Stimulated activated CD4-positive, alpha-beta T cell treated with anti-CD3 and anti-CD28 coated beads, TNF-alpha, amount 100 ng/mL, for 24 hours (primary cell): ENCODE measurements around the gene BICDL1.
"Not testable (repeated sequence)": the region's sequence is repeated elsewhere in the genome, so short reads cannot be mapped to it uniquely, and the experiment has no call there.

Experiments used
- DNase-seq, 3 experiments: peaks; one replicate each; pipeline ENCODE4 v3.0.0-alpha.2; 2020; ENCODE audit warnings: low read depth in 3 of 3

Gene BICDL1

DNA sequence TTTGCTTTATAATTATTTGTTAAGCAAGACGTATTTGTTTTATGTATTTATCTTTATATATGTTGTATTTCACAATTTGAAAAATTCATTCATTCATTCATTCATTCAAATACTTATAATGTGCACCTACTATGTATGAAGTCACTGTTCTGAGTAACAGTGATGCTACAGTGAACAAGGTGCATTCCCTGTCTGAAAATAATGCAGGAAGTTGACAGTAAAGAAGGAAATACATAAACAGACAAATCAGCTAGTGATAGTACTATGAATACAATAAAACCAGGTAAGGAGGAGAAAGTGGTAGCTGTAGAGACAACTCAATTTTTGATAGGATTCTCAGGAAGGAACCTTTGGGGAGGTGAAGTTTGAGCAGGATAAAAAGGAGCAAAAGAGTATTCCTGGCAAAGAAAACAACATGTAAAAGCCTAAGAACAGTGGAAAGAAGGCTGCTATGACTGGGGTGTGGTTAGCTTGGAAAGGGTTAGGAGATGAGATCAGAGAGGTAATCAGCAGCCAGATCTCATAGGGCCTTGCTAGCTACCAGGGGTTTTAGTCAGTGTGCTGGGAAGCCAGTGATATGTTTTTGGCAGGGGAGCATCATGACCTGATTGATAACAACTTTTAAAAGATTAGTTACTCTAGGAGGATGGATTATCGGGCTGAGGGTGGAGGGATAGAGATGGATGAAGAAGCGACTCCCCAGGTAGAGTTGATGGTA, 17.4 kb downstream of the BICDL1 start:
- DNase-seq, result no peak

DNA sequence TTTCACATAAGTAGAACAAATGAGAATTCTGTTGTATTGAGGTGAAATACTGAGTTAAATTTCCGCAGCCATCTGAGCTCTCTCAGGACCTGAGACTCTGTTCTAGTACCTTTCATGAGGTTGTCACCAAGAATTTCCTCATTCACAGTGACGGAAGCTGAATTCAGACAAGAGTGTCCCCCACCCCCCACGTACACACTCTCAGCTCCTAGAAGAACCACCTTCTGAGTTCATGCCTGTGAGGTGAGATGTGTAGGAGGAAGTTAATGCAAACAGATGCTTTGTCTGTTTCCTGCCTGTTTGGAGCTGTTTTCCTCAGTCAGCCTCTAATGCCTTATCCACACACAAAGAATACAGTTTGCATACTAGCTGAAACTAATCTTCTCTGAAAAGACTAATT, 18.2 kb downstream of the BICDL1 start:
- peak; percentile 41 to 62 (median 60) for DNase-seq

DNA sequence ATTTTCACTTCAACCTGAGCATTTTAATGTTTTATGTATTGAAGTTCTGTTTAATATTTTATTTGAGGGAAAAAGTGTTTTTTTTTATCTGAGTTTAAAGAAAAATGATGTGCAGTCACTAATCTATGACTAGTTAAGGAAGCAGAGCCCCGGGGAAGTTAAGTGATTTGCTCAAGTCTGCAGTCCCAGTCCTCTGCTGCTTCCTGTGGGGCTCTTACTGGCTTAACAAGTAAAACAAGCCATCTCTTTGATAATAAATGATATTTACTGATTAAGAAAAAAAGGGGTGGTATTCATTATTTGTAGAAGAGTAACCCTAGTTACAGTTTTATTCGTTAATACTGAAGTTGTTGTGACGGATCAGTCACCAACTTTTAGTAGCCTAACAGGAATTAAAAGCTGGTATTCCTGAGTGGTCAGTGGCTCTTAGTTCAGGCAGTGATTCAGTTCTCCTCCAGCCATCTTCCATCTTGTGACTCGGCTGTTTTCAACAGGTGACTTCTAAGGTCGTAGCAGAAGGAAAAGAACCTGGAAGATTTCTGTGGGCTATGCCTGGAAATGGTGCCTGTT, 21.7 kb downstream of the BICDL1 start:
- DNase-seq, result no peak

DNA sequence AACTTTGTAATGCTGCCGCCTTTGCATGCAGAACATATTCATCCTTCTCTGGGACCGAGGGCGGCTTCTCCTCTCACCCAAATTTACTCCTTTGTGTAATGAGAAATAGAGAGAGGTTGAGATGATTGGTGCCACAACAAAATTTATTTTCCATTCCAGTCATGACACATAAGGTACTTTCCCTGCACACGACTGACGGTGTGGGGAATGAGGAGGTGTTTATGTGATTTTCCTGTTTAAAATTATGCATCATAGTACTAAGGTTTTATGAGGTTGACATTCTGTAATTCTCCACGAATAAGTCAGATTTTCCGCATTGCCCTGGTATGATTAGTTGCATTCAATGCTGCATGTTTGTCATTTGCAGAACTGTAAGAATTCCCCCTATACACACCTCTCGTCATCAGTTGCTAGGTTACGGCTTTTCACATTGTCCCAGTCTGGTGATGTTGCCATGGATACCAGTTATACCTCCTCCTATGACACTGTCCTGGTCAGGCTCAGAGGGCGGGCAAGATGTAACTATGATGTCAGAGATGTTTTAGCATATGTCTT, 23.1 kb downstream of the BICDL1 start:
- peak; percentile 67 to 89 (median 67) for DNase-seq

DNA sequence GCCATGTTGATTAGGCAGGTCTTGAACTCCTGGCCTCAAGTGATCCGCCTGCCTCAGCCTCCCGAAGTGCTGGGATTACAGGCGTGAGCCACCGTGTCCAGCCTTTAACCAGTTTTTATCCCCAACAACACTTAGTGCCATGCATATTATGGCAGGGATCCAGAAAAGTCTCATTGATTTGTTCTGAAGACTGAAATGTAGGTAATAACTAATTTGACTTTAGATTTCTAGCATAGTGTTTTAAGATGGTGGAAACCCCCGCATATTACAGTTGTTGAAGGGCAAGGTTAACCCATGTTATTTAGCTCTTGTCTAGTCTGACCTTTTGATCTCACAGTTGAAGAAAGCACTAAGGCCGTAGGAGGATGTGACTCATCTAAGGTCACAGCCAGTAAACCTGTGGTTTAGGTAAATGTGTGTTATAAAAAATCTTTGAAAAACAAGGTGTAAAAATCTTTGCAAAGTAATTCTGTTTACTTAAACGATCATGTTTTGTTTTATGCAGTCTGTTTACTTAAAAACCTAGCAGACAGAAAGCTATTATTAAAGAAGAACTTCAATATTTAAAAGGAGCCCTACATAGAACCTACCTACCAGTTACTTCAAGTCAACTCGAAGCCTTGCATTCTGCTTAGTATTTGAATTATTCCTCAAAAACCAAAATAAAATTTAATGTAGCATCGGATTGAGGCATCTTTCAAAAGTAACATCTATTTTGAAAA, 24.8 kb downstream of the BICDL1 start:
- DNase-seq, result peak in 1 of 3 experiments; percentile 47

DNA sequence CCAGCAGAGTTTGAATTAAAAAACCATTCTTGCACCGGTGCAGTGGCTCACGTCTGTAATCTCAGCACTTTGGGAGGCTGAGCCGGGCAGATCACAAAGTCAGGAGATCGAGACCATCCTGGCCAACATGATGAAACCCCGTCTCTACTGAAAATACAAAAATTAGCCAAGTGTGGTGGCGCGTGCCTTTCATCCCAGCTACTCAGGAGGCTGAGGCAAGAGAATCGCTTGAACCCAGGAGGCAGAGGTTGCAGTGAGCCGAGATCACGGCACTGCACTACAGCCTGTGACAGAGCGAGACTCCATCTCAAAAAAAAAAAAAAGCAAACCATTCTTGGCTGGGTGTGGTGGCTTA, 25.3 kb downstream of the BICDL1 start:
- DNase-seq, result not testable (repeated sequence)

DNA sequence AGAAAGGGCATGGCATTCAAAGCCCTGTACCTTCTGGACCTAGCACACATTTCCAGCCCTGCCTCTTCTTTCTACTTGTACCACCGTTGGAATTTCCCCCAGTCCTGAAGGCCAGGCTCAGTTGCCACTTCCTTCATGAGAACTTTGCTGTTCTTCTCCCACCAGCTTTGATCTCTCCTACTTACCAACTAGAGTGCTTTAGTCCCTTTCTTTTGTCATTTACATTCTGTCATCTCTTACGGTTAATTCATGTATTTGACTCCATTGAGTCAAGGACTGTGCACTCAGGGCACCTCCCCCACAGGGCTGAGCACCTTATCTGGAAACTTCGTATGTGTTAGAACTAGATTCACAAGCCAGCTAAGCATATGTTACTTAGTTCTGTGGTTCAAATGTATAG, 26.3 kb downstream of the BICDL1 start:
- DNase-seq, result peak; percentile 46 to 69 (median 48)

DNA sequence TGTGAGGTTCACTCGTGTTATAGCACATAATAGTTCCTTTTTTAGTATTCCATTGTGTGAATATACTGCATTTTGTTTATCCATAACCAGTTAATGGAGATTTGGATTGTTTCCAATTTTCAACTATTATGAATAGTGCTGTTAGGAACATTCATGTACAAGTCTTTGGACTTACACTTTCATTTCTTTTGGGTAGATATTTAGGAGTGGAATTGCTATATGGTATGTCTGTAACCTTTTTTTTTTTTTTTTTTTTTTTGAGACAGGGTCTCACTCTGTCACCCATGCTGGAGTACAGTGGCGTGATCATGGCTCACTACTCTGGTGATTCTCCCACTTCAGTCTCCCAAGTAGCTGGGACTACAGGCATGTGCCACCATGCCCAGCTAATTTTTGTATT, 27.2 kb downstream of the BICDL1 start:
- not testable (repeated sequence) for DNase-seq

DNA sequence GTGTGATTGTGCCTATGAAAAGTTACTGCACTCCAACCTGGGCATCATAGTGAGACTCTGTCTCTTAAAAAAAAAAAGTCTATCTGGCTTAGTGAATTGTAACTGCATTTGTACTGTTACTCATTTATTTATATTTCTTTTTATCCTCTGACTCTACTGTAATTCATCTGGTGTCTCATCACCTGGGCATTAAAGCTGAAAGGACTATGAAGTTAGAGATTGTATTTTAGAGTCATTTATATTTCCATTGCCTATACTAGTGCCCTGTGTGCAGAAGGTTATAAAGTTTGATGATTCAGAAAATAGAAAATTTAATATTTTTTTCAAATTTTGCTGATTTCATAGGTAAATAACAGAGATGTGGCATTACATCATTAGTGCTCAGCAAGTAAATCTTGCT, 30.2 kb downstream of the BICDL1 start:
- no peak for DNase-seq

DNA sequence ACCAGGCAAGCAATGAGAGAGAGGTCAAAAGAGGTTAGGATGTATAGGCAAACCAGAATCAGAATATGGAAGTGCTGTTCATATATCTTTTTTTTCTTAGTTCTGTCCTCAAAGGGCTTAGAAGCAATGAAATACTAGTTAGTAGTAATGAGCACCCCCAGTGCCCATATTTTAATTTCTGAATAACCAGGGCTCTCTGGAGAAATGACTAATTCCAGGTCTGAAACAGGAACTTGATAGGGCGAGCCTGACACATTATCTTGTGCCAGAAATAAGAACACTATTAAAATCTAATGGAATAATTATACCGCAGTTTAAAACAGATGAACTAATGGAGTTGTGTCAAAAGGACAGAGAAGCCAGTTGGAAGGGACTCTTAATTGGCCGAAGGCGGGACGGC, 30.9 kb downstream of the BICDL1 start:
- DNase-seq, result no peak

DNA sequence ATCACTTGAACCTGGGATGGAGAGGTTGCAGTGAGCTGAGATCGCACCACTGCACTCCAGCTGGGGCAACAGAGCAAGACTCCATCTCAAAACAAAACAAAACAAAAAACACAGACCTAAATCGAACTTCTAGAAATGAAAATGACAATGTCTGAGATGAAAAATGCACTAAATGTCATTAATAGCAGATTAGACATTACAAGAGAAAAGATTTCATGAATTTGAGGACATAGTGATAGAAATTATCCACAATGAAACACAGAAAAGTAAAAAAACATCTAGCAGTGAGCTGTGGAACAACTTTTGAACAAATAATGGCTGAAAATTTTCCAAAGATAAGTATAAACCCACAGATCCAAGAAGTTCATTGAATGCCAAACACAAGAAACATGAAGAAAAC, 35.2 kb downstream of the BICDL1 start:
- no peak for DNase-seq

DNA sequence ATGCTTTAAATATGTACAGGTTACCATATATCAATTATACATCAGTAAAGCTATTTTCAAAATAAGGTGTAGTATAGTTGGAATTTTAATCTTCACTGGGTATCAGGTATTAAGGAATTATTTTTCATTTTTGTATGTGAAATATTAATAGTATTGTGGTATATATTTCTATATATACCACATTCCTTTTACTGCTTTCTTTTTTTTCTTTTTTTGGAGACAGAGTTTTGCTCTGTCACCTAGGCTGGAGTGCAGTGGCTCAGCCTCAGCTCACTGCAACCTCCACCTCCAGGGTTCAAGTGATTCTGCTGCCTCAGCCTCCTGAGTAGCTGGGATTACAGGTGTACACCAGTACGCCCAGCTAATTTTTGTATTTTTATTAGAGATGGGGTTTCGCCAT, 36.6 kb downstream of the BICDL1 start:
- DNase-seq, result no peak

DNA sequence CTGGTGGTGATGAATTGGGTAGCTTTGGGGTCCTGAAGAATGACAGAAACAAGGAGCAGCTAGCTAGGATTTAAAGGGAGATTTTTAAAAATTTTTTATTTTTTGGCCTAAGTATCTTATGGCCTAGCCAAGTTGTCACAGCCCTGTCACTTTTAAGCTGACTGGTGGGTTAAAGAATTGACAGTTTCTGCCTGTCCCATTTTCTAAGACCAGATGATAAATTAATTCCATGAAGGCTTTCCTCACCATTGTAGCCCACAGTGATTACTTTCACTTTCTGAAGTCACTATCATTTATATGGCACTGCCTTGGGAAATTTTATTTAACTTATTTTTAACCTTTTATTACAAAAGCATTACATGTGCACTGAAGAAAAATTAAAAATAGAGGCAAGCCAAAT, 43.2 kb downstream of the BICDL1 start:
- DNase-seq, result no peak

DNA sequence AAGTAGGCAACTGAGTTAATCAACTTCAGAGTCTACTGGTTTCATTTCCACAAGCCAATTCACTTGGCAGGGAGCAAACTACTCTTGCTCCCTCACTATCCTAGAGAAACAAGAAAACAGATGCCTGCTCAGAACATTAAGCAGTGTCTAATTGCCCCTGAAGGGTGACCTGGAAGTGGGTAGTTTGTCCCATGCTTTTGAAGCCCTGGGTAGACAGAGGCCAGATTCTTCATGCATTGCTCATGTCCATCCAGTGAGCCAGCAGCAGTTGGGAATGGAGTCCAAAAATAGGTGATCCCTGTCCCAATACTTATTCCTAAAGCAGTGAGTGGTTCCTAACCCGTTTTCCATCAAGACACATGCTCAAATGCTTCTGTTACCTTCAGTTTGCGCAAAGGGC, 48.8 kb downstream of the BICDL1 start:
- DNase-seq, result no peak

DNA sequence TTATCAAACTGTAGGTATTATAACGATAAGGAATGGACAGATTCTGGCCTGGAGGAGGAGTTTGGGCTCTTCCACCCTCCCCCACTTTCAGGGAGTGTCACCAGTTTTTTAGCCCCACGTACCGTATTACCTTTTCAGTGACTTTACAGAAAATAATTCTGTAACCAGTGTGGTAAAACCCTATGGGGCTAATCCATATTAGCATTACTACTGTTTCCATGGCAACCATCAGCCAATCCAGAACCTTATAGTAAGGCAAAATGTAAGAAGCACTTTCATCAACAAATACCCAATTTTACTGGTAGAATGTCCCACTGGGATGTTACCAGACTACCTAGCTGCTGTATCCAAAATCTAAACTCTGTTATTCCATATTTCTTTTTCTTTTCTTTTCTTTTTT, 50.7 kb downstream of the BICDL1 start:
- DNase-seq, result no peak

DNA sequence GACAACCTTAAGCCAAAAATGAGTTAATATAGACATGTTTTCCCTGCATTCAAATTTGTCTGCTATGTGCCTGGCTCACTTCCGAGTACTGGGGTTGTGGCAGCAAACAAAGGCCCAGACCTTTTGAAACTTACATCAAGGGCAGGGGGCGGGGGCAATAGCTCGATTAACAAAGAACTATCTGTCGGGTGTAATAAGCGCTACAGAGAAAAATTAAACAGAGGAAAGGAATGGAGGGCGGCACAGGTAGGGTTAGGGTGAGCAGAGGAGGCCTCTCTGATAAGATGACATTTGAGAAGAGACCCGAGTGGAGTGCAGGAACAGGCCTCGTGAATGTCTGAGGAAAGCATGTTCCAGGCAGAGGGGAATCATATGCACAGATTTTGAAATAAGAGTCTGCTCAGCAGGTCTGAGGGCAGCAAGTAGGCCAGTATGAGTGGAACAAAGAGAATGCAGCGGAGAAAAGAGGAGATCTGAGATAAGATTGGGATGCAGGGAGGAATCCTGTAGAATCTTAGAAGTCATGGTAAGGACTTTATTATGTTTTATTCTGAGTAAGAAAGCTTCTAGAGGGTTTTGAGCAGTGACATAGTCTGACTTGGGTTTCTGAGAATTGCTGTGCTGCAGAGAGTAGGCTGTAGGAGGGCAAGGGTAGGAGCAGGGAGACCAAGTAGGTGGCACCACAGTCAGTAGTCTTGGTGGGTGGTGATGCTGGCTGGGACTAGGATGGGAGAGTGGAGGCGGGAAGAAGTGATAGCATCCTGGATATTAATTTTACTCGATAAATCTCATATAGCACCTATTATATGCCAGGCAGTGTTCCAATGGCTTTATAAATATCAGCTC, 52.6 kb downstream of the BICDL1 start:
- DNase-seq, result peak in 2 of 3 experiments; percentile 5 to 11

DNA sequence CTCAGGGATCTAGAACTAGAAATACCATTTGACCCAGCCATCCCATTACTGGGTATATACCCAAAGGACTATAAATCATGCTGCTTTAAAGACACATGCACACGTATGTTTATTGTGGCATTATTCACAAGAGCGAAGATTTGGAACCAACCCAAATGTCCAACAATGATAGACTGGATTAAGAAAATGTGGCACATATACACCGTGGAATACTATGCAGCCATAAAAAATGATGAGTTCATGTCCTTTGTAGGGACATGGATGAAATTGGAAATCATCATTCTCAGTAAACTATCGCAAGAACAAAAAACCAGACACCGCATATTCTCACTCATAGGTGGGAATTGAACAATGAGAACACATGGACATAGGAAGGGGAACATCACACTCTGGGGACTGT, 56.3 kb downstream of the BICDL1 start:
- DNase-seq, result not testable (repeated sequence)

DNA sequence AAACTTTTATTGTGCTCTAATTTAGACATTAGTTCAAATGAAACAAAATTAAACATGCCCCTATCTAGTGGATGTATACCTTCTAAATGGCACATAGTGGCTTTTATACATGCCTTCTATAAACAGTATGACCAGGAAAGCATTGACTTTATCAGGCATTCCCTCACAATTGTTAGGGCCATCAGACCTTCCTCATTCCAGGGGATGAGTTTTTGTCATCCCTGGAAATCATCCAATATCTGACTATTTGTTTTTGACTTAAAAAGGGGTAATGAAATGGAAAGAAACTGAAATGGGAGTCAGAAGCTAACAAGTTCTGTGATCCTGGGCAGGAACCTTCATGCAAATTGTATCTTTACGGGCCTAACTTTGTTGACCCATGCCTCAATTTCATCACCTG, 58.0 kb downstream of the BICDL1 start:
- no peak for DNase-seq

DNA sequence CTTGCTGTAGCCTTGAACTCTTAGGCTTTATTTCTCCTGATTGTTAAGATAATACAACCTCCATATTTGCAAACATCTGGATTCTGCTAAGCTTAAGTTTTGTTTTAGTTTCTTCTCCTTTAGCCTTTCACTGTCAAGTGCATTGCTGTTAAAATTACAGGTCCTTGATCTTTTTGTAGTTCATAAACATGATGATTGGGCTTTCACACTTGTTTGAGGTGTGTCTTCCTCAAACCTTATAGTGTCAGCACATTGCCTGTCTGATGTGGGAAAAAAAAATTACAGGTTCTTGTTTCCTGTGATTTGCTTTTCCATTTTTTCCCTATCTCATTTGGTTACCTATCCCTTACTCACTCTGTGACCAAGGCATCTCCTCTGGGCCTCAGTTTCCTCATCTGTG, 59.2 kb downstream of the BICDL1 start:
- DNase-seq, result no peak

DNA sequence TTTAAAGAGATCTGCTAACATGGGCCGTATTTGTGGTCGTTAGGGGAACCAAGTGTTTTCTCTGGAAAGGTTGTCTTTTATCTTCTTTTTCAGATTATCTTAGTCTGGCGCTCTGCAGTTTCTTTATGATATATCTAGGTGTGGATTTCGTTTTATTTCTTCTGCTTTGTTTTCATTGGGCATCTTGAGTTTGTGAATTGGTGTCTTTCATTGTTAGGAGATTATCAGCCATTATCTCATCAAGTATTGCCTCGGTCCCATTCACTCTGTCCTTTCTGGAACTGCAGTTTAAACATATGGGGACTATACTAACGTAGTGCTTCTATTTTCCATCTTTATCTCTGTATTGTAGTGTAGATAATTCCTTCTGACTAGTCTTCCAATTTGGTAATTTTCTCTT, 60.4 kb downstream of the BICDL1 start:
- DNase-seq, result no peak

DNA sequence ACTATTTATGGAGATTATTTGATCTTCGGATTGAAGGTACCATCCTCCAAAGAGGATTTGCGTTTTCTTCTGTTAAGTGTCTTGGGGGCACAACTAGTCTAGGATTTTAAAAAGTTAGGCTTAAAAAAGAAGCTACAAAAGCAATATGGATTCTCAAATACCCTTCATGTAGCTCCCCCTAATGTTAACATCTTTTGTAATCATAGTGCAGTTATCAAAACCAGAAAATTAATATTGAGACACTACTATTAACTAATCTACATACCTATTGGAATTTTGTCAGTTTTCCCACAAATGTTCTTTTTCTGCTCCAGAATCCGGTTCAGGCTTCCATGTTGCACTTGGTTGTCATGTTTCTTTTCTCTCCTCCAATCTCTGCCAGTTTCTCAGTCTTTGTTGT, 62.5 kb downstream of the BICDL1 start:
- DNase-seq, result no peak

DNA sequence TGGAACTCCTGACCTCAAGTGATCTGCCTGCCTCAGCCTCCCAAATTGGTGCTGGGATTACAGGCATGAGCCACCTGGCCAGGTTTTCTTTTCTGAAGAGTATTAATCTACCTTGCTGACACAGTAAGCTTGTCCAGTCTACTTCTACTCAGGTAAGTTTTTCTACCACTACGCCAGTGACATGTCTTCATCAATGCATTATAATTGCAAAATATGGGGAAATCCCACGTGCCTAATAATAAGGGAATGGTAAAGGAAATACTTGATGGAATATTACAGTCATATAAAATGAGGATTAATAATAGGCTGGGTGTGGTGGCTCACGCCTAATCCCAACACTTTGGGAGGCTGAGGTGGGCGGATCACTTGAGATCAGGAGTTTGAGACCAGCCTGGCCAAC, 65.3 kb downstream of the BICDL1 start:
- DNase-seq, result no peak
